HG03196 (cell line): ENCODE data around the gene NAPG.
"Not testable (repeated sequence)": the region's sequence is repeated elsewhere in the genome, so short reads cannot be mapped to it uniquely, and the experiment has no call there.

Experiments
- ATAC-seq: cut with Tn5 transposase; IDR thresholded peaks from one replicate; pipeline ENCODE4 v1.9.1; 2021; ENCODE audit not compliant: unreplicated experiment

Gene NAPG

GRCh38 chr18:10525697-10526560 lies at the start of gene NAPG:
Gene NAPG, plus strand, starts transcription at chr18:10526027. Its CDS starts 76 bp downstream, at chr18:10526103.
- ATAC-seq, result peak; percentile 79

DNA sequence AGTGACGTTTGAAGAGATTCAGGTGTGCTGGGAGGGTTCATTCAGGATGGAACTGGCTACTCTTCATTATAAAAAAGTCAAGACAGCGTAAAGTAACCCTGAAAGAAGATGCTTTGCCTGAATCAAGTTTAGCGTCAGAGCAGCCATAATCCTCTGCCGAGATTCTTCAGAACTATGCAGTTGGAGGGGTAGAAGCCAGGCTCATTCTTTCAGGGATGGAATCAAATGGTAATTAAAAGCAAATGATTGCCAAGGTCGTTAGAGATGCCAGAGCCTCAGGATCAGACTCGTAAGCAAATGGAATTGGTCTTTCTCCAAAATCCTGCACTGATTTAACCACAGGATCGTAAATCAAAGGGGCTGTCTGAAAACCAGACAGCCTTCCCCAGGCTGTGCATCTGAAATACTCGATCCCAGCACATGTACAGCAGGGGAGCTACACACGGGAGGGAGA lies 49.5 kb upstream of the NAPG start:
- ATAC-seq, result no peak

GRCh38 chr18:10477121-10477862 lies 48.5 kb upstream of the NAPG start:
- ATAC-seq, result no peak

DNA sequence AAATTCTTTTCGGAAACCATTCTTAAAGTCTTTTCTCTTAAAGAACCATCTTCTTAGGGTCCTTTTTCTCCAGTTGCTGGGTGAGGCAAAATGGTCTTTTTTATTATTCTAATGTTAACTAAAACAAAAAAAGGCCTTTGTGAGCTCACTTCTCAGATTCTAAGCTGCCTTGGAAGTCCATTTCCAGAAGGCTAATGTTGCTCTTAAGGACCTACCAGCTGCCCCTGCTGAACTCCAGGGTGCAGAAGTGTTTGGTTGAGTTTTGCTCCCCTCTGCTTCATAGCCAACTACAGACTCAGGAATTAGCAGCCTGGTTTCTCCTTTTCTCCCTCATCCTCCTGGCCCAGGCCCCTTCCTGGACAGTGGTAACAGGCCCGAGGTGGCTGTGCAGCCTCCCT lies 48.0 kb upstream of the NAPG start:
- ATAC-seq, result no peak

DNA sequence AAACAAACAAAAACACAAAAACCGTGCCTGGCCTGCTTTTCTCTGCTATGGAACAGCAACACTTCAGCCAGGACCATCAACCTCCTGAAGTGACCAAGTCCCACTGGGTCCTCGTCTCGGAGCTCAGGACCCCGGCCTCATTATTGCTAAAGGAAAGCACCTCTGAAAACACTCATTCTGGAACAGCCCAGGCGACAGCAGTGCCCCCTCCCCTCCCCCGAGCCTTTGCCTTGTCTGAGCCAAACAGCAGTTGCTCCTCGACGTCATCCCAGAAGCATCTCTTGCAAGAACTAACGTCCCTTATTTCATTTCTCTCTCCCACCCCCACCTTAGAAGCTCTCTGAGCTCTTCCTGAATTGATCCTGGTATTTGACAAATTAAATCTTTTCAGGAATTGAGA lies 44.0 kb upstream of the NAPG start:
- ATAC-seq, result no peak

GRCh38 chr18:10482363-10482984 lies 43.4 kb upstream of the NAPG start:
- ATAC-seq, result peak; percentile 9

- peak; percentile 74 for ATAC-seq
These were observed 42.6 kb upstream of the NAPG start for GRCh38 chr18:10482985-10483949.

DNA sequence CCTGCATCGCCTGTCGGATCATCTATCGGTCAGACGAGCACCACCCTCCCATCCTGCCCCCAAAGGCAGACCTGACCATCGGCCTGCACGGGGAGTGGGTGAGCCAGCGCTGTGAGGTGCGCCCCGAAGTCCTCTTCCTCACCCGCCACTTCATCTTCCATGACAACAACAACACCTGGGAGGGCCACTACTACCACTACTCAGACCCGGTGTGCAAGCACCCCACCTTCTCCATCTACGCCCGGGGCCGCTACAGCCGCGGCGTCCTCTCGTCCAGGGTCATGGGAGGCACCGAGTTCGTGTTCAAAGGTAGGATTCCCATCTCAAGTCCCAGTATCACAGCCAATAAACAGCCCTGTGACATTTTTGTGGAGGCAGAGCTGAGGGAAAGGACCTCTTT lies 40.4 kb upstream of the NAPG start:
- ATAC-seq, result no peak

DNA sequence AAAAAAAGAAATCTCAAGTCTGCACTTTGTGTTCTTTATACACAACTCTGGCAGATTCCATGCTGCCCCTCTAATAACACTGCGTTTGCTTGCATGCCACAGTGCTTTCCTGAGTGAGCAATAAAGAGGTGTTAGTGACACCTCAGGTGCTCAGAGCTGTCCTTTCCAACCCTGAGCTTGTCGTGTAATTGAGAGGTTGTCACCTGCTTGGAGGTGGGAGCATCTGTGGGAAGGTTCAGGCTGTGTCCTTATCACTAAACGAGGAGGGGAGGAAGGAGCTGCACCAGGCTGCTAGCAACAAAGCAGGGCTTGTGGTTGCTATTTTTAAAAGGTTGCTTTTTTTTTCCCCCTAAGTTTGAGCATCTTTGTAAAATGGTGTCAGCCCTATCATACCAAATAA lies 39.5 kb upstream of the NAPG start:
- ATAC-seq, result no peak

DNA sequence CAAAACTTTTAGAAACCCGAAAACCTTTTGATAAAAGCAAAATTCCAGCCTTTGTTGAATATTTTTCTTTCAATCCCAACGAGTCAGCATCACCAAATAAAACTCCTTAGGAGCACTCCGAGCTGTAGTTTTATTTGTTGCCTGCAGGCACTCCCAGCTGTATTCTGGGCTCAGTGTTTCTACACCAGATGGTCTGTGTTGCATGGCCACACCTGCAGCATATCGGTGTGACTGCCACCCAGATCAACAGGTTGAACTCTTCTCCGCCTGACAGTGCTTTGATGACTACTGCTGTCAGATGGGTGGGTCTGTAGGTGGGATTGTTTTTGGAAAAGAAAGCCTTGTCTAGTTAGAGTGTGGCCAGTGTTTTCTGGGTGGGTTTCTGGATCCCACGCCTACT lies 38.7 kb upstream of the NAPG start:
- no peak for ATAC-seq

GRCh38 chr18:10488017-10488416 lies 37.8 kb upstream of the NAPG start:
- ATAC-seq, result no peak

GRCh38 chr18:10490401-10491165 lies 35.2 kb upstream of the NAPG start:
- peak; percentile 98 for ATAC-seq

DNA sequence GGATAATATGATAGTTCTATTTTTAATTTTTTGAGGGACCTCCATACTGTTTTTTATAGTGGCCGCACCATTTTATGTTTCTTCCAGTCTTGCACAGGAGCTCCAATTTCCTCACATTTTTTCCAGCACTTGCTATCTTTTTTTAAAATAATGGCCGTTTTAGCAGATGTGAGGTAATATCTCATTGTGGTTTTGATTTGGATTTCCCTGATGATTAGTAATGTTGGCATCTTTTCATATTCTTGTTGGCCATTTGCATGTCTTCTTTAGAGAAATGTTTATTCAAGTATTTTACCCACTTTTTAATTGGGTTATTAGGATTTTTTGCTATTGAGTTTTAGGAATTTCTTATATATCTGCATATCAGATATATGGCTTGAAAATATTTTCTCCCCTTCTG lies 29.9 kb upstream of the NAPG start:
- ATAC-seq, result no peak

DNA sequence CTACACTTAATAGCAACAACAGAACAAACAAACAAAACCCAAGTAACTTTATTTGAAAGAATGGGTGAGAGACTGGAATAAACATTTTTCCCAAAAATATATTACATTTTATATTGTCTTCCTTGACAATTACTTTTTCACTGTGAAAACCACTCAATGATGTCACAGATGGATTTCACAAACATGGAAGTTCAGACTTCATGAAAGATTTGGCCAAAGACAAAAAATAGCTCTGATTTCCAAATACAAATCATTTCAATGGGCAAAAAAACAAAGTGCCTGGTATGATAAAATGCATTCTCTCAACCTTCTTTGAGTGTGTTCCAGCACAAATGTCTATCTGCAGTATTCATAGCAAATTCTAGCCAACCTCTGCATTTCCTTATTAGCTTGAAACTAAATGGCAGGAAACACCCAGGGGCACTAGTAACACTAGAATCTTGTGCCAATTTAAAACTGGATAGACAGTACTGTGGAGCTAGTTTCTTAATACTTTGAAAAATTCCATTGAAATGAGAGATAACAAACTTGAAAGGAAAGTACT lies 28.5 kb upstream of the NAPG start:
- no peak for ATAC-seq

DNA sequence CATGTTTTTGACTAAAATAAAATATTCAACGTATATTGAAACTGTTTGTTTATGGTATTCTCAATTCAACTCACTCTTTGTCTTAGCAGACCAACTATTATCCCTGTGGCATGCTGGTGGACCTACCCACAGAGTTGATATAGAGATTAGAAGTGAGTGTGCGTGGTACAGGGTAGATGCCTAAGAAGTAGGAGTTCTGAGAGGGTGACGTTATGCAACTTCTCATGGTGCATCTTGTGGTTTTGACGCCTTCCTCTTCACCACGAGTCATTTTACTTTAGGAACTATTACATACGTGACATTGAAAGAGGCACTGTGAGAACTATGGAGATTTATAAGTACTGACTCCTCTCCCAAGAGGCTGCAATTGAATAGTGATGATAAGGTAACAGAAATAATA lies 26.6 kb upstream of the NAPG start:
- no peak for ATAC-seq

DNA sequence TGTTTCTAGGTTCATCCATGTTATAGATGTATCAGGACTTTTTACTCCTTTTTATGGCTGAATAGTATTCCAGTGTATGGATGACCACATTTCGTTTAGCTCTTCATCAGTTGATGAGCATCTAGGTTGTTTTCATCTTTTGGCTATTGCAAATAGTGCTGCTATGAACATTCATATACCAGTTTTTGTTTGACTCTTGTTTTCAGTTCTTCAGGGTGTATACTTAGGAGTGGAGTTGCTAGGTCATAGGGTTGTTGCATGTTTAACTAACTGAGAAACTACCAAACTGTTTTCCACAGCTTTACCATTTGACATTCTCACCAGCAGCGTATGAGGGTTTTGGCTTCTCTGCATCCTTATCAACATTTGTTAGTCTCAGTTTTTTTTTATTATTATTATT lies 25.8 kb upstream of the NAPG start:
- ATAC-seq, result no peak

- no peak for ATAC-seq
These were observed 21.1 kb upstream of the NAPG start for GRCh38 chr18:10504723-10505122.

GRCh38 chr18:10505892-10506291 lies 19.9 kb upstream of the NAPG start:
- ATAC-seq, result not testable (repeated sequence)

- no peak for ATAC-seq
These were observed 17.2 kb upstream of the NAPG start for GRCh38 chr18:10508591-10508990.

DNA sequence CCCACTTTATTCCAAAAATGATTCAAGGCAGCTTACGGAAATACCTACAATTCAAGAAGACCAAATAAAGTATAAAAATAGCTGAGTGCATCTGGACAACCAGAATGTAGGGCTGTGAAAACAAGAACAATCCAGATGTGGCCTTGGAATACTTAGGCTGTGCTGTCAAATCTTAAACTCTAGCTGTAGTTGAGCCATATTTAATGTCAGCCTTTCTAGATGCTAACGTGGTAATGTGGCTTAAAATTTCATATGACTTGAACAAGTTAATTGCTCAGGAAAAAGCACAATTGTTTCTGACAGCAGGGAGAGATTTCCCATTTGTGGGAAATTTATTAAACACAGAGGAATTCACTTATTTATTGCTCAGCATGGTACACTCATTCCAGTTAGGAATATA lies 14.6 kb upstream of the NAPG start:
- ATAC-seq, result no peak
